Panc1 (cell line): ENCODE results near the gene ACOXL.

ENCODE experiments used
- CTCF ChIP-seq: fragments of 450-650 bp; IDR thresholded peaks from 2 replicates; pipeline ENCODE4 v1.5.1; 2017; ENCODE audit warnings: mild to moderate bottlenecking
- POLR2AphosphoS5 ChIP-seq: IDR thresholded peaks from 2 replicates; pipeline ENCODE4 v1.6.1; 2012; ENCODE audit warnings: mild to moderate bottlenecking, low read depth, low read length, moderate library complexity
- REST ChIP-seq, 2 experiments: IDR thresholded peaks; 2 replicates each; pipeline ENCODE4 v1.6.1; 2011 to 2012; ENCODE audit warnings: low read depth in 2 of 2, control low read depth in 1 of 2, low read length in 1 of 2, mild to moderate bottlenecking in 1 of 2, moderate library complexity in 1 of 2; ENCODE audit not compliant: insufficient read depth in 1 of 2
- TCF7L2 ChIP-seq: IDR thresholded peaks from 2 replicates; pipeline ENCODE4 v1.6.1; 2011; ENCODE audit warnings: mild to moderate bottlenecking, low read depth, low read length, inconsistent platforms

DNA sequence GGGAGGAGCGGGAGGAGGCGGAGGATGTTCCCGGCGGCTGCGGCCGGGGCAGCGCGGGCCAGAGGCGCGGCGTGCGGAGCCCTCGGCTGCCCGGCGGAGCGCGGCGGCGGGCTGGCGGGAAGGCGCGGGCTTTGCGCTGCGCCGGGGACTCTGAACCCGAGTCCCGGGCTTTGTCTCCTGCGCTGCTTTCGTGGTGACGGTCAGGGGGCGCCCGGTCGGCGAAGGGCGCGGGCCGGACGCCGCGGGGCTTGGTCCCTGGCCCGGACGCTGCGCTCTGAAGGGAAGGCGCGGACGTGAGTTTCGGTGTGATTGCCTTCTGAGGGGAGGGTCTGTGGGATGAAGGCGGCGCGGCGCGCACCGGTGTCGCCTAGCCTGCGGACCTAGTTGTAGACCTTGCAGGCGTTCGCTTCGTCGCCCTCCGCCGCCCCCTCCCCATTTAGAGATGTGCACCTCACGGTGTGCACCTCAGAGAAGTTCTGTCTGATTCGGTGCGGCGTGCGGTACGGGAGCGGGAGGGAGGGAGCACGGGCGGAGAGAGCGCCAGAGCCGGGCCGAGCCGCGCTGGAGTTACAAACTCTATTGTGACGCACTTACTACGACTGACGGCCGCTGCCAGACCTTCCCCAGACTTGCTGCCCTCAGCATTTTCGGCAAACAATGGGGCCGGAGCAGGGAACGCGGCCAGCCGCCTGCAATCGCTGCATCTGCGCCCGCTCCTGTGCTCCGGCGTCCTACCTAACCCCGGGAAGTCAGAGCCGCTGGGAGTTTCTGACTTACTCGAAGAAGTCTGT is 390.5 kb downstream of the ACOXL start:
- TF ChIP-seq CTCF (no peak), REST (IDR thresholded peaks at IDR 0.05; ENCODE audit: insufficient read depth in 1 of 2, low read depth in 2 of 2, low read length in 1 of 2) (no peak), TCF7L2 (no peak), POLR2AphosphoS5 (no peak)
